ENCODE results near the gene FYB1. TPM values are rescaled to one million over a fixed set of nuclear protein-coding genes. Genes with fewer than 3 reads are reported as not detected.

FYB1 gene
- total RNA-seq, 1 donor from 2014 or later: not detected

- Mint-ChIP-seq H3K9me3 (ENCODE audit: unreplicated experiment) (peaks cover 2% of the 10 kb centered on the region), H3K36me3 (ENCODE audit: unreplicated experiment) (no peaks in the 10 kb centered on the region), H3K27ac (ENCODE audit: unreplicated experiment) (no peak overlapping the region), H3K27me3 (ENCODE audit: unreplicated experiment) (peaks cover 4% of the 10 kb centered on the region), H3K4me1 (ENCODE audit: low read depth, unreplicated experiment) (no peaks in the 10 kb centered on the region), H3K4me3 (ENCODE audit: unreplicated experiment) (no peak overlapping the region)
- DNase-seq: no peak
- TF ChIP-seq CTCF (IDR thresholded peaks at IDR 0.05; ENCODE audit: partially characterized antibody, unreplicated experiment): no peak
These were observed 33.8 kb upstream of the FYB1 start for GRCh38 chr5:39253196-39253595.

GRCh38 chr5:39249564-39250274 is 30.4 kb upstream of the FYB1 start:
- DNase-seq: no peak
- Mint-ChIP-seq H3K9me3 (ENCODE audit: unreplicated experiment) (peaks cover 2% of the 10 kb centered on the region), H3K27me3 (ENCODE audit: unreplicated experiment) (peaks cover 4% of the 10 kb centered on the region), H3K27ac (ENCODE audit: unreplicated experiment) (no peak overlapping the region), H3K36me3 (ENCODE audit: unreplicated experiment) (no peaks in the 10 kb centered on the region), H3K4me3 (ENCODE audit: unreplicated experiment) (no peak overlapping the region), H3K4me1 (ENCODE audit: low read depth, unreplicated experiment) (no peaks in the 10 kb centered on the region)
- TF ChIP-seq CTCF (IDR thresholded peaks at IDR 0.05; ENCODE audit: partially characterized antibody, unreplicated experiment): no peak

GRCh38 chr5:39249069-39249468 is 29.7 kb upstream of the FYB1 start:
- Mint-ChIP-seq H3K27ac (ENCODE audit: unreplicated experiment) (no peak overlapping the region), H3K4me1 (ENCODE audit: low read depth, unreplicated experiment) (no peaks in the 10 kb centered on the region), H3K9me3 (ENCODE audit: unreplicated experiment) (peaks cover 2% of the 10 kb centered on the region), H3K4me3 (ENCODE audit: unreplicated experiment) (no peak overlapping the region), H3K36me3 (ENCODE audit: unreplicated experiment) (no peaks in the 10 kb centered on the region), H3K27me3 (ENCODE audit: unreplicated experiment) (peaks cover 3% of the 10 kb centered on the region)
- TF ChIP-seq CTCF (IDR thresholded peaks at IDR 0.05; ENCODE audit: partially characterized antibody, unreplicated experiment): peak; percentile 12
- DNase-seq: no peak

- Mint-ChIP-seq H3K27me3 (ENCODE audit: unreplicated experiment) (no peaks in the 10 kb centered on the region), H3K4me3 (ENCODE audit: unreplicated experiment) (no peak overlapping the region), H3K27ac (ENCODE audit: unreplicated experiment) (no peak overlapping the region), H3K4me1 (ENCODE audit: low read depth, unreplicated experiment) (no peaks in the 10 kb centered on the region), H3K9me3 (ENCODE audit: unreplicated experiment) (no peaks in the 10 kb centered on the region), H3K36me3 (ENCODE audit: unreplicated experiment) (no peaks in the 10 kb centered on the region)
- DNase-seq: no peak
- TF ChIP-seq CTCF (IDR thresholded peaks at IDR 0.05; ENCODE audit: partially characterized antibody, unreplicated experiment): no peak
These were observed 21.4 kb upstream of the FYB1 start for GRCh38 chr5:39240750-39241149.

- Mint-ChIP-seq H3K27me3 (ENCODE audit: unreplicated experiment) (no peaks in the 10 kb centered on the region), H3K4me1 (ENCODE audit: low read depth, unreplicated experiment) (no peaks in the 10 kb centered on the region), H3K9me3 (ENCODE audit: unreplicated experiment) (no peaks in the 10 kb centered on the region), H3K4me3 (ENCODE audit: unreplicated experiment) (no peak overlapping the region), H3K27ac (ENCODE audit: unreplicated experiment) (no peak overlapping the region), H3K36me3 (ENCODE audit: unreplicated experiment) (no peaks in the 10 kb centered on the region)
- no peak for TF ChIP-seq CTCF (IDR thresholded peaks at IDR 0.05; ENCODE audit: partially characterized antibody, unreplicated experiment)
- DNase-seq: no peak
These were observed 19.2 kb upstream of the FYB1 start for GRCh38 chr5:39238366-39239105.

Measured in glutamatergic neuron (in vitro differentiated cells).